EH (cell line): ENCODE measurements around the gene SNX5.

Experiments used
- DNase-seq: peaks from one replicate; pipeline ENCODE4 v3.0.0-alpha.2; 2015; ENCODE audit warnings: low read depth

Gene SNX5

DNA sequence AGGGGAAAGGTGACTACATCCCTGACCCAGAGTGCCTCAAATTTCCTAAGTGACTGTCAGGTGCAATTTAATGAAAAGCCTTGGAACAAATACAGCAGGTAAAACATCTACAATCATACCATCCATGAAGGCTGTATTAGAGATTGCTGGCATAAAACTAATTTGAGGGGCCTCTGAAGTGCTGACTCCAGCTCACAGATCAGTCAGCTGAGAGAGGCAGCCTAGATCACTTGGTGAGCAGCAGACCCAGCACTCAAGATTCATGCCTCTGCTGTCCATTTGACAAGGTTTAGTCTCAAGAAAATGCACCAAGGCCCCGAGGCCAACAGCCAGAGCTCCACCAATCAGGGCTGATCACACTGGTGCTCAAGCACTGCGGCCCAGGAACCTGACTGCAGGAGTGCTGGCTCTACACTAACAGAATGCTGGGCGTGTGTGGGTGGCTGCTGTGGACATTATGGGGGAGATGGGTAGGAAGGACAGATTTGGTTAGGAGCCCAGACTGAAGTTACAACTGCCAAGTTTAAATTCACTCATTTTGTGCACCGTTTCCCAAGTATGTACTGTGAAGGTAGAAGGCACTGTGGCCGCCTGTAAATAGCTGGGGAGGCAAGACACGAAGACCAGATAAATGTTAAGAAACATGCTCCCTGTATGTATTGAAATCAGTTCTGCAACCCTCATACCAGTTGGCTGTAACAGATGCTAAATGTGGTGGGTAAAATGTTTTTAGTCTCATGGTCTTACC, 28.2 kb downstream of the SNX5 start:
- no peak for DNase-seq

DNA sequence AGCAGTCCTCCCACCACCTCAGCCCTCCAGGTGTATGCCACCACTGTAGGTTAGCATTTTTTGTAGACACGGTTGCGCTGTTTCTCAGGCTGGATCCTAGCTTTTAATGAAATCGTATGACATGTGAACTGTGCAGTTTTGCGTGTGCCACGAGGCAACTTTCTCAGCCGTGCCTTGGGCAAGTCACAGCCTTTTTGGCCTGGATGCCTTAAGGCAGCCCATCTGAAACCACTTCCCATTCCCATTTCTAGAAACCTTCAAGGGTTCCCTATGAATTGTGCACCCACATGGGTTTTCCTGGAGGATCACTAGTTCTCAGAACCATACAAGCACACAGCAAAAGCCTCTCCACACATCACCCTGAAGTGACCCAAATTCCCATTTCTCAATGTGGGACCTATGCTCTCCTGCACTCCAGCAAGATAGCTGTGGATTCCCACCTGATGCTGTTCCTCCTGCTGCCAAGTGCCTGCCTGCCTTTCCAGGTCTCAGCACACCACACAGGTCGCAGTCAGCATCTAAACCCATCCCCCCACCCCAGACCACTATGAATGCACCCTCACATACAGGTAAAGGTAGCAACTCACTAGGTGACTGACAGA, 28.9 kb downstream of the SNX5 start:
- no peak for DNase-seq

DNA sequence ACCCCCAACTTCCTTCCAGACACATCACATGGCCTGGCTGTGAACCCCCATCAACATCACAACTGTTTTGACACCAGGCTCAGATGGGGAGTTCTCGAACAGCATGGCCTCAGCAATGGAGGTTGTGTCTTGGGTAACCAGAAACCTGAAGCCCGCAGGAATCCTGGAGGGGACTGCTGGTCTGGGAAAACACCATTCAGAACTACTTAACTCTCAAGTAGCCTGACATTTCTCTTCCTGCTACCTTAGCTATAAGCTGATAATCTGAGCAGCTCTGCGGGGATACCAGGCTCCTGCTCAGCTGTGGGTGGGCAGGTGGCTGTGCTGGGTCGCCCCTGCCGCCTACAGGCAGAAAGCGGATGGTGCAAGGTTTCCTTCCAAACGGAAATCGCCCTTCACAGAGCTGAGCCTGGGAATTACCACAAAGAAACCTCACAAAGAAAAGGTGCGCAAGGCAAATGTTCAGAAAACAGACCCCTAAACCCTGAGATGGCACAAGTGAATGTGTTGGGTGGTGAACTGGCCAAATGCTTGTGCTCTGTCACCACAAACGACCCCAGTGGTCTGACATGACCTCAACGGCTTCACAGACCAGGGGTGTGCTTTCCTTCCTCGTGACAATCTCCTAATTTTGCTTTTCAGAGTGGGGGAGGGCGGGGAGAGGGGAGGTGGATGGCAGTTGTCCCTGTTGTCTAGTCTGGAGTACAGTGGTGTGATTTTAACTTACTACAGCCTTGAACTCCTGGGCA, 29.5 kb downstream of the SNX5 start:
- DNase-seq: peak; percentile 73

DNA sequence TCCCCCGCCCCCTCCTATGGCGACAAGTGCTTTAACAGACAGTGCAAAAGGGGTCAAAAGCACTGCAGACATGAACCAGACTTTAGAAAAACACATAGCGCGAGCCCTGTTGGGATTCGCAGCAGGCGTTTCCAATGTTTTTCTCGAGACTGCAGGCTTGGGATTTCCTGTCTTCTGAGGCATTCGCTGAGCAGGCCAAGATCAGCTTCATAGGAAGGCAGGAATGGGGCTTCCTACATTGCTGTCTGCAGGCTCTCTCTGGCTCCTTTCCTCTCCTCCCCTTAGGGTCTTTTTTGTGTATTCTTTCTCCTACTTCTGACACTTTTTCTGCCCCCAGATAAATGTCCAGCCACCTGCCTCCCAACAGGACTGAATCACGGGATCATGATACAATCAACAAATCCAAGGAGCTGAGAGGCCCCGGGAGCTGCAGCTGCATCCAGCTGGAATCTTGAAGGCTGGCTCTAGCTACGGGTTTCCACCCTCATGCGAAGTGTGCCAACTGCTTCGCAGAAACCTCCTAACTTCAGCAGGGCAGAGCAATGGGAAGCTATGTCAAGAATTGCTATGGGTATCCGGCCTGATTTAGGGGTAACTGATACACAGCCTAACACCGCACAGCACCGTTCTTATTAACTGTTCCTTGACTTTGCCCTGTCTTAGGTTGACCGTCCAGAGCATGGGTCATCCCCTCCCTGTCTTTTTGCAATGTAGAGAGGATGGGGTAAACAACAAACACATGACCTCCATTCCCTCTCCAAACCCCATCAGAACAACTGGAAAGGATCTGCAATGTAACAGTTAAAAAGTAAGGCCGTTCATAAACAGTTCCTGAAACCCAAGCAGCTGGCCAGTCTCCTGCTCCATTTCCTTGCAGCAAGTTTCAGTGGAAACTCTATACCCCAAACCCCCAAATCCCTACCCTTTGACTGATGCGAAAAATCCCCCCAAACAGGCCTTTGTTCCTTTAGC, 31.5 kb downstream of the SNX5 start:
- peak; percentile 76 for DNase-seq

DNA sequence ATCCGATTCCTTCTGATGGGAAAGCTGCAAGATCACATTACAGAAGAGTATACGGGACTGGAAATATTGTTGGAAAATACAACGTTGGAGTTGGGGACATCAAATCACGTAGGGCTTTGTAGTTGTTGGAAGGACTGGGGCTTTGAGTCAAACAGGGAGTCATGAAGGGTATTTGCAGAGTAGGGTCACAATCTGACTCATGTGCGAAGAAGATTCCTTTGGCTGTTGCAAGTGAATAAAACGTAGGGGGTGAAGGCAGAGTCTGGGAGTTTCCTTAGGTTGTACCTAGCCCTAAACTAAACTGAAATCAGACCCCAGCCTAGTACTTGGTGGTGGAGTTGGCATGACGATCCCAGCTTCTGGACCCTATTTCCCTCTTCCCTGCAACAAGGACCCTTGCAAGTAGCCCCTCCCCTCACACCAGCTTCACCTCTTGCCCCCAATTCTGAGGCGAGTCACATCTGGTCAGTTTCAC, 32.3 kb downstream of the SNX5 start:
- DNase-seq: peak; percentile 54

DNA sequence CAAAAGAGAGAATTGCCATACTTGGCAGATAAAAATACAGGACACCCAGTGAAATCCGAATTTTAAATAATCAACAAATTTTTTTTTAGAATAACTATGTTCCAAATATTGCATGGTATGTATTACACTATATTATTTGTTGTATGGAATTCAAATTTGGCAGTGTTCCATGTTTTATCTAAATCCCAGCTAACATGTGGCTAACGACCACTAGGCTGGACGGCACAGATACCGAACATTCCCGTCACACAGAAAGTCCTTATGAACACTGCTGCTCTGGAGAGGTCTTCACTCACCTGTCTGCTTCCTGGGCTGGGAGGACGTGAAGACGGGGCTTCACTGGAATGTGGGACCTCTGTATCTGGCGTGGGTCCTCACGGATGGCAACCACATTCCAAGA, 32.8 kb downstream of the SNX5 start:
- no peak for DNase-seq

DNA sequence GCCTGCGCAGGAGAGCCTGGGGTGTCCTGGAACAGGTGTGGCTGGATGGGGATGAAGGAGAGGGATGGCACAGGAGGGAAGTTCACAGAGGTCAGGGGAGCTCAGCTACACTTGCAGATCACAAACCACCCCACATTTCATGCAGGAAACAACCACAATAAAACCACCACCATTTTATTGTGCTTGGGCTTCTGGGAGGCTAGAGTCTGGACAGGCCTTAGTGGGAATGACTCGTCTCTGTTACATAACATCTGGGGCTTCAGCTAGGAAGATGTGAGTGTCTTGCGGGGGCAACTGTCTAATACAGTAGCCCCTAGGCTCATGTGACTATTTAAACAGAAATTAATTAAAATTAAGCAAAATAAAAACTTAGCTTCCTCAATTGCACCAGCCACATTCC, 33.4 kb downstream of the SNX5 start:
- peak; percentile 68 for DNase-seq

DNA sequence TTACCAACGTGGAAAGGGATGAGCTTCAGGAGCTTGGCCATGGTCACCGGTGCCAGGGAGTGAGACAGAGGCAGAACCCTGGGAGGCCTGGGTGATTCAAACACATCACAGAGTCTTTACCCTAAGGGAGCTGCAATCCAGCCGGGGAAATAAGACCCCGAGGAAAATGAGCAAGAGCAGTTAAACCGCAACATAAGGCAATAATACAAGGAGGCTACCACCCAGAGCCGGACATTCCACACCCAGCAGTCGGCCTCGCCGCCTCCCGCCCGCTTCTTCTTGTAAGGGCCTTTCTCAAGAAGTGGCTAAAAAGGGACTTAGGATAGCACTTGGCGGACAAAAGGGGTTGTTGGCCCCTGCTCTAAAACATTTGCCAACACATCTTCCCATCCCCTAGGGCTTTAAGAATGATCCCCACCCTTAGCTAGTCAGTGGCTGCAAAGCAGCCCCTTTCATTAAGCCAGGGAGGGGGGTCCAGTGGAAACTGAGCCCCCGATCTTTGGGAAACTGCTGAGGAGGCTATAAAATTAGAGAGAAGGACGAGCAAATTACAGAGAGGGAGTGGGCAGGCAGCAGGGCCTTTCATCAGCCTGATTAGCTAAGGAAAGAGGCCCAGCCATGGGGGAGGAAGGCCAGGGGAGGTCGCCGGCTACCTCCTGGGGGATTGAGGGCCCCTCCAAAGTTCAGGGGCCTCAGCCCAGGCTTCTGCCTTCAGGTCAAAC, 34.3 kb downstream of the SNX5 start:
- DNase-seq: peak; percentile 94

DNA sequence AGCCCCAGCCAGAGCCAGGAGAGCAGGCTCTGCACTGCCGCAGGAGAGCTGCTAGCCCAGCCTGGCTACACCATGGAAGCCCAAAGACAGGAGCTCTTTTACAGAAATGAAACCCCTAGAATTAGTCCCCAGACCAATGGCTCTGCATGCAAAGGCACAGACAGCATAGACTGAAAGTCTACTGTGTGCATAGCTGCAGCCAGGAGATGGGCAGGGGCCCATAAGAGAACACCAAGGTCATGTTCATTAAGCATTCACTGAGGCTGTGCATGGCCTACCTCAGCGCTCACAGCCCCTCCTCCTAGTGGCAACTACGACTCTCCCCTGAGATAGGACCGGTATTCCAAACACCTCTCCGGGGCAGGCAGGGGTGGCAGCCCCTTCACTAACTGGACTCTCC, 34.9 kb downstream of the SNX5 start:
- DNase-seq: no peak

DNA sequence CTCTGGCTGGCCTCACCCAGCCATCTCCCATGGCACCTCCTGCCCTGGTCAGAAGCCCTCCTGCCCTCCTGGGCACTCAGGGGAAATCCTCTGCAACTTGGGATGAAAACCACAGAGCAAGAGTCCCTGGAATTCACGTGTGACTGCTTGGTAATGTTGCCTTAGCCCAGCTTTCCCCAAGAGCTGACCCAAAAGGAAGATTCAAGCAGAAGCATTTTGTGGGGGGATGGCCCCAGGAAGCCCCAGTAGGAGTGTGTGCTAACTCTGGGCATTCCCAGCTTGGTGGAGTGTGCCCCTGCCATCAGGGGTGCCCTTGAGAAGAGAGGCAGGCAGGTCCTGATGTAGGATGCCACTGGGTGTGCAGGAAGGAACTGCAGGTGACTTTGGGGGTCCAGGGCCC, 35.5 kb downstream of the SNX5 start:
- DNase-seq: no peak

DNA sequence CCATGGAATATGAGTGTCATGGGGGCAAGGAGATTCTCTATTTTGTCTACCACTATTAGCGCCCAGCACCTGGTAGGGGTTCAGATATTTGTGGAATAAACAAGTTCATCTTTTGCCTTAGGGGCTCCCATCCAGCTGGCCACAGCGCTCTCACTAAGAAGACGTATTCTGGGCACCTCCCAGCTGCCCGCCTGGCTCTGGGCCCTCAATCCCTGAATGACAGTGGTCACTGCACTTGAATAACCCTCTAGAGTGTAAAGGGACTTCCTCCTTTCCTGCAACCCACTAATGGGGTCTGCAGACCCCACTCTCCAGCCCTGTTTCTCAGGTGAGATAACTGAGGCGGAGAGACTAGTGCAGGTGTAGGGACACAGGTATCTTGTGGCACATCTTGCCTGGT, 36.2 kb downstream of the SNX5 start:
- no peak for DNase-seq

DNA sequence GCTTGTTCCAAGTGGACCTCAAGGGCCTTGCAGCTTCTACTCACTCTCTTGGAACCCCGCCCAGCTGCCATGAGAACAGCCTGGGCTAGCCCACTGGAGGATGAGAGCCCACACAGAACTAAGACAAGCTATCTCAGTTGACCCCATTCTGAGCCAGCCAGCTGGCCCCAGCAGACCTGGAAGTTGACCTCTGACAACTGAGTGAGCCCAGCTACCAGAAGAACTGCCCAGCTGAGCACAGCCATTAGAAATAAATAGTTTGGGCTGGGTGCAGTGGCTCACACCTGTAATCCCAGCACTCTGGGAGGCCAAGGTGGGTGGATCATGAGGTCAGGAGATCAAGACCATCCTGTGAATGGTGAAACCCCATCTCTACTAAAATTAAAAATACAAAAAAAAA, 37.1 kb downstream of the SNX5 start:
- no peak for DNase-seq

DNA sequence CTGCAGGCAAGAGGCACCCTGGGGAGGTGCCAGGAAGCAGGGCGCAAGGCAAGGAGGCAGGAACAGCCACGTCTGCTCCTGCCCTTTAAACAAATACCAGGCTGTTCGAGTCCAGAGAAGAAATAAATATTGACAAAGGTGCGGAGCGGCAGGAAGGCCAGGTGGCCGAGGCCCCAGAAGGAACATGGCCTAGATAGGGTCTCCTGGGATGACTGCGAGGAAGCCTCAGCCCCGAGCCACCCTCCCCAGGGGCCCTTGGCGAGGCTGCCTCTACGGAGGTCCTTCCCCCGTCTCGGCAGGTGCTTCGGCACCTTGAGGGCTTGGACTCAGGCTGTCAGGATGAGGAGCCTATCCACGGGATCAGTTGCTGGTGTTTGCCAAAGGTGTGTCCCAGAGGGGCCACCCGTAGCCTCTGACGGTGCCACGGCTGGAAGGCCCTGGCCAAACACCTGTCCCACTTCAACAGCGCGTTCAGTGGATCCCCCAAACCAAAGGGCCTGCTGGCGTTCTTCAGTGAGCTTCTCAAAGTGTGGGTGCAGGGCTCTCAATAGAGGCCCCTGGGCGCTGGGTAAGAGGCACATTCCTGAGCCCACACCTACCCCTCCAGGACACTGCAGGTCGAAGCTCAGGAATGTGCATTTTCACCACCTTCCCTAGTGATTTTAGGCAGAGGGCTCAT, 39.8 kb downstream of the SNX5 start:
- no peak for DNase-seq

DNA sequence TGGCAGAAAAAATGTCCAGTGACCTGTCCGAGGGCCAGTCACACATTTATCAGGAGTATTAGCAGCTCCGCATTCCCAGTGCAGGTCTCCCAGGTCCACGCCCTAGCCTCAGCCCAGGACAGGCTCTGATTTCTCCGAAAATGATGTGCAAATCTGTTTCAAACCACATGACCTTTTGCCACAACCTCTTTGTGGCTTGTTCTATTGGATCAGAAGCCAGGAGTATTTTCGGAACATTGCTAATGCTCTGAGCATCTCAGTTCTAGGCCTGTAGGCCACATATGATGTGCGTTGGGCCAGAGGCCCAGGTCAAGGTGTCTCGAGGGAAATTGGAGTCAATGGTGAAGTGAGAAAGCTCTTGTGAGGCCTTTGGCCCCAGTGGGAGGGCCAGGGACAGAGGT, 40.4 kb downstream of the SNX5 start:
- DNase-seq: no peak

DNA sequence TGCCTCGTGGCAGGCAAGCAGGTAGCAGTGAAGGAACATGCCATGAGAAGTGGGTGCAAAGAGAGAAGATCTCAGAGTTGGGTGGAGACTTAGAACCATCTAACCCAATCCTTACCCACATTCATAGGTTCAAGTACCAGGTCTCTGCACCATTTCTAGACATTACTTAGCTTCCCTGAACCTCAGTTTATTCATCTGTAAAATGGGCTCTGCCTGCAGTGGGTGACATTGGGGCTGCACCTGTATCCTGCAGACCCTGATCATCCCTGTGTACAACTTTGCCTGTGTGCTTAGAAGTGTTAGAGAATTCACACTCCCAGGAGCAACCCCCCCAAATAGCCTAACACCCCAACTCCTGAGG, 42.7 kb downstream of the SNX5 start:
- DNase-seq: no peak

DNA sequence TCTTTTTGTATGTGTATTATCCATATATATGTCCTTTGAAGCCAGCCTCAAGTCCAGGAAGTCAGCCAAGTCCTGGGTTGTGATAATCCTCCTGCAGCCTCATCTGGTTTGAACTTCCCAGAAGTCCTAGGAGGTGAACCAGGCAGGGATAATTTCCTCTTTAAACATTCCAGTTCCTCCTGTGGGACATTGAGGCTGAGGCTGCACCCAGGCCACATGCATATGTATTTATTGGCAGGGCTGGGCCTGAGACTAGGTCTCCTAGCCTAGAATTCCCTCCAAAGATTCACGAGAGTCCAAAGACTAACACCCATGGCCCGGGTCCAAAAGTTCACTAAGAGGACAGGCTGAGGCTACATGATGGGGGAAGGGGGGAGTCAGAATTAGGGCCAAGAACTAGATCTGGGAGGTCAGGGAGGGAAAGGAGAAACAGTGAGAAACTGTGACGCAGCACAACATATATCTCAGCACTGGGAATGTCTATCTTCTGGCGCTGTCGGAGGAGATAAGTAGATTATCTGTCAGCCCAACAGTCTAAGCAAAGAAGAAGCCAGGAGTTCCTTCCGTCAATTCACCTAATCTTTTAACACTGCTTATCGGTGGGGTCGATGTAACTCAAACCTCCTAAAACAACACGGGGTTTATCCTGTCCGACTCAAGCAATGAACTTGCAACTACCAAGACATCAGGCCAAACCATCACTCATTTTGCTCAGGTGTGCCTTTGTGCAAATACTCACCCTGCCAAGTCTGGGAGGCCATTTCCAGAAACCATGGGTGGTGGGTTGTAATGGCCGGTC, 43.3 kb downstream of the SNX5 start:
- DNase-seq: no peak

DNA sequence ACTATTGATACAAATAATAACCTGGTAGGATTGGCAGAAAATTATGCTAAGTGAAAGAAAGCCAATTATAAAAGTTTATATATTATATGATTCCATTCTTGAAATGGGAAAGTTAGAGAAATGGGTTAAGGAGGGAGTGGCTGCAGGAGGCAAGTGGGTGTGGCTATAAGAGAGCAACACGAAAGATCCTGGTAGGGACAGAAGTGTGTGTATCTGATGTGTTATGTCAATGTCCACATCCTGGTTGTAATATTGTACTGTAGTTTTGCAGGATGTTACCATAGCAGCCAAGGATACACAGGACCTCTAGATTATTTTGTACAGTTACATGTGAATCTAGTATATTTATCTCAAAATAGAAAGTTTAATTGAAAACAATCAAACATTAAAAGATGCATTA, 46.8 kb downstream of the SNX5 start:
- DNase-seq: no peak

DNA sequence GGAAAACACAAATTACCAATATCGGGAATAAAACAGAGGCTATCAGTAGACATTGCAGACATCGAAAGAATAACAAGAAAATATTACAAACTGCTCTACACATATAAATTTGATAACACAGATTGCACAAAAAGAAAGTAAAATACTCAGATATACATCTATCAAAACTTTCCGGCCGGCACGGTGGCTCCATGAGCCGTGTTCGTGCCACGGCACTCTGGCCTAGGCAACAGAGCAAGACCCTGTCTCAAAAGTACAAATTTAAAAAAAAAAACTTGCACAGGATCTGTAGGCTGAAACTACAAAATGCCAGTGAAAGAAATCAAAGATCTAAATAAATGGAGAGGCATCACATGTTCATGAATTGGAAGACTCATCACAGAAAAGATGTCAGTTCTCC, 49.4 kb downstream of the SNX5 start:
- no peak for DNase-seq

DNA sequence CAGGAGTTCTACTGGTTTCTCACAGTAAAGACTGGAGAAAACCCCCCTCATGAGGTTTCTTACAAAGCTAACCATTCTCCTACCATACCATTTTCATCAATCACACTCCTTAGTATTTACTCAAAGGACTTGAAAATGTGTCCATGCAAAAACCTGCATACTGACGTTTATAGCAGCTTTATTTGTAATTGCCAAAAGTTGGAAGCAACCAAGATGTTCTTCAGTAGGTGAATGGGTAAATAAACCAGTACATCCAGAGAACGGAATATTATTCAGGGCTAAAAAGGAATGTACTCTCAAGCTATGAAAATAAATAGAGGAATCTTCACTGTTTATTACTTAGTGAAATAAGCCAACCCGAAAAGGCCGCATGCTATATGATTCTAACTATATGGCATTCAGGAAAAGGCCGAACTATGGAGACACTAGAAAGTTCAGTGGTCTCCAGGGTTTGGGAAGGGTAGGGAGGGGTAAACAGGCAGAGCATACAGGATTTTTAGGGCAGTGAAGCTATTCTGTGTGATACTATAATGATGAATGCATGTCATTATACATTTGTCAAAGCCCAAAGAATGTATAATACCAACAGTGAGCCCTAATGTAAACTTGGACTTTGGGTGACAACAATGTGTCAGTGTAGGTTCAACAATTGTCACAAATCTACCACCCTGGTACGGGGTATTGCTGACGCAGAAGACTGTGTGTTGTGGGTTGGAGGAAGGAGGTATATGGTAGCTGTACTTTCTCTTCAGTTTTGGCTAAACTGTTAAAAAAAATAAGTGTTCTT, 50.6 kb downstream of the SNX5 start:
- DNase-seq: no peak
